Measurements from ENCODE around the gene PHC2.

Gene PHC2

GRCh38 chr1:33305816-33306652 lies 124.9 kb downstream of the PHC2 start:
- H3K4me3 ChIP-seq (ENCODE audit: low read depth, low read length), result peak overlapping the region; percentile 28
- TF ChIP-seq, protein P1, sequence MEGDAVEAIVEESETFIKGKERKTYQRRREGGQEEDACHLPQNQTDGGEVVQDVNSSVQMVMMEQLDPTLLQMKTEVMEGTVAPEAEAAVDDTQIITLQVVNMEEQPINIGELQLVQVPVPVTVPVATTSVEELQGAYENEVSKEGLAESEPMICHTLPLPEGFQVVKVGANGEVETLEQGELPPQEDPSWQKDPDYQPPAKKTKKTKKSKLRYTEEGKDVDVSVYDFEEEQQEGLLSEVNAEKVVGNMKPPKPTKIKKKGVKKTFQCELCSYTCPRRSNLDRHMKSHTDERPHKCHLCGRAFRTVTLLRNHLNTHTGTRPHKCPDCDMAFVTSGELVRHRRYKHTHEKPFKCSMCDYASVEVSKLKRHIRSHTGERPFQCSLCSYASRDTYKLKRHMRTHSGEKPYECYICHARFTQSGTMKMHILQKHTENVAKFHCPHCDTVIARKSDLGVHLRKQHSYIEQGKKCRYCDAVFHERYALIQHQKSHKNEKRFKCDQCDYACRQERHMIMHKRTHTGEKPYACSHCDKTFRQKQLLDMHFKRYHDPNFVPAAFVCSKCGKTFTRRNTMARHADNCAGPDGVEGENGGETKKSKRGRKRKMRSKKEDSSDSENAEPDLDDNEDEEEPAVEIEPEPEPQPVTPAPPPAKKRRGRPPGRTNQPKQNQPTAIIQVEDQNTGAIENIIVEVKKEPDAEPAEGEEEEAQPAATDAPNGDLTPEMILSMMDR (conservative IDR thresholded peaks at IDR 0.05; ENCODE audit: low read depth, low read length), result no peak
- no peak for DNase-seq (ENCODE audit: low read depth)

DNA sequence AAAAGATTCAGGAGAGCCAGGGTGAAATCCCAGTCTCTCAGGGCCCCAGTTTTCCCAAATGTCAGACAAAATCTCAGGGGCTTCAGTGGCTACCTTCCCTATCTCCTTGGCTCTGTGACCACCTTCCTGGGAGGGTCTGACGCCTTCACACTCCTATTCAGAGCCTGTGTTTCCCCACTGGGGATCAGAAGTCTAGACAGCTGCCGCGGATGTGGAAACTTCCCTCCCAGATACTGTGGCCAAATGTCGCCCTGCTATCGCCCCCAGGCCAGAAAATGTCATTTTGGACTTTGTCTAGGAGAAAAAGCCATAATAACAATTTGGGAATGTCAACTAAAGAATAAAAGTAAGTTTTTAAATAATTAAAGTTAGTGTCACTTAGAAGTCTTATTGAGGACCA lies 125.9 kb downstream of the PHC2 start:
- DNase-seq (ENCODE audit: low read depth), result no peak
- TF ChIP-seq, protein P1 (conservative IDR thresholded peaks at IDR 0.05; ENCODE audit: low read depth, low read length), result no peak
- H3K4me3 ChIP-seq (ENCODE audit: low read depth, low read length), result no peak overlapping the region

- DNase-seq (ENCODE audit: low read depth), result no peak
- TF ChIP-seq, protein P1 (conservative IDR thresholded peaks at IDR 0.05; ENCODE audit: low read depth, low read length), result no peak
- no peak overlapping the region for H3K4me3 ChIP-seq (ENCODE audit: low read depth, low read length)
Observed at GRCh38 chr1:33302325-33302724, 128.6 kb downstream of the PHC2 start.

- TF ChIP-seq, protein P1 (conservative IDR thresholded peaks at IDR 0.05; ENCODE audit: low read depth, low read length), result no peak
- no peak overlapping the region for H3K4me3 ChIP-seq (ENCODE audit: low read depth, low read length)
- no peak for DNase-seq (ENCODE audit: low read depth)
Observed at GRCh38 chr1:33301273-33301984, 129.5 kb downstream of the PHC2 start.

GRCh38 chr1:33300673-33301072 lies 130.2 kb downstream of the PHC2 start:
- peak; percentile 94 for DNase-seq (ENCODE audit: low read depth)
- TF ChIP-seq, protein P1 (conservative IDR thresholded peaks at IDR 0.05; ENCODE audit: low read depth, low read length), result no peak
- H3K4me3 ChIP-seq (ENCODE audit: low read depth, low read length), result no peak overlapping the region

GRCh38 chr1:33299461-33300155 lies 131.3 kb downstream of the PHC2 start:
- DNase-seq (ENCODE audit: low read depth), result no peak
- no peak overlapping the region for H3K4me3 ChIP-seq (ENCODE audit: low read depth, low read length)
- TF ChIP-seq, protein P1 (conservative IDR thresholded peaks at IDR 0.05; ENCODE audit: low read depth, low read length), result no peak

All from choroid plexus epithelial cell (primary cell).